ENCODE results near the gene SP6. TPM values are rescaled to one million over a fixed set of nuclear protein-coding genes. Genes with fewer than 3 reads are reported as not detected.

Gene SP6
- total RNA-seq, result 0.62 and 2.5 TPM in 2 replicates

DNA sequence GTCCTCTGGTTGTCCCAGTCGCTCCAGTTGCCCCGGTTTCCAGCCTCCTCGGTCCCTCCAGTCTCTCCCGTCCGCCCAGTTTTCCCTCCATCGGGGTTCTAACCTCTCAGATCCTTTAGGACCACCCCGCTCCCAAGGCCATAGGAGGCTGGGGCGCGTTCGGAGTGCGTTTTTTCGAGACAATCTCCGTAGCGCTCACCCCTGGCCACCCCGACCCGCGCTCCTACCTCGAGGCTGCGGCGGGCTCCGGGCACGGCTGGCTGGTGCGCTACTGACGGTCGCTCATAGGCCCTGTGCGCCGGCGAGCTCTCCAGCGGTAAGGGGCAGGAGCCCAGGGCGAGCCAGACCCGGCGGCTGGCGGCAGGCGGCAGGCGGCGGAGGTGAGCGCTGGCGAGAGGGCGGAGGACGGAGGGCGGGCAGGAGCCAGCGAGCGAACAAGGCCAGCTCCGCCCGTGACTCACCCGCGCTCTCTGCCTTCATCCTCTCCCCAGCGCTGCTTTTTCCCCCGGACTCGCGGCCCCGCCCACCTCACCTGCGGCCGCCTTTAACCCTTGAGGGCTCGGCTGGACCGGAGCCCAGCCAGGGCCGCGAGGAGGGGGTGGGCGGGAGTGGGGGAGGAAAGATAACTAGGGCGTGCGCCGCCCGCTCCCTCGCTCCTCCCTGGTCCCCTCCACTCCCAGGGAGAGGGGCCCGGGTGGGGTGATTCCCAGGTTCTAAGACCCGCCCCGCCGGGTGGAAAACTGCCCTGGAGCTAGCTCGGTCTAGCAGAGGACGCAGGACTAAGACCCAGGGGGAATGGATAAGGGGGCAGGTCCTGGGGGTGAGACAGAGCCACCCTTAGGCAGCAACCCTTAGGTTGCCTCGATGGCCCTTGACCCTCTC is at the start of gene SP6:
Gene SP6 (minus strand): TSS at position 472 of the 882 bp plus-strand sequence. CDS start 2,734 bp downstream, outside the sequence.
- peak; percentile 42 for DNase-seq (ENCODE audit: low read depth)
- peaks cover 44% of the 10 kb centered on the region for H3K27me3 ChIP-seq (ENCODE audit: control insufficient read depth, insufficient read depth, low read length)
- H3K4me3 ChIP-seq (ENCODE audit: low read depth, low read length), result peak within 1 kb of the TSS; percentile 45
- no peaks in the 10 kb centered on the region for H3K36me3 ChIP-seq (ENCODE audit: control insufficient read depth, insufficient read depth, low read length)
- TF ChIP-seq, protein P1, sequence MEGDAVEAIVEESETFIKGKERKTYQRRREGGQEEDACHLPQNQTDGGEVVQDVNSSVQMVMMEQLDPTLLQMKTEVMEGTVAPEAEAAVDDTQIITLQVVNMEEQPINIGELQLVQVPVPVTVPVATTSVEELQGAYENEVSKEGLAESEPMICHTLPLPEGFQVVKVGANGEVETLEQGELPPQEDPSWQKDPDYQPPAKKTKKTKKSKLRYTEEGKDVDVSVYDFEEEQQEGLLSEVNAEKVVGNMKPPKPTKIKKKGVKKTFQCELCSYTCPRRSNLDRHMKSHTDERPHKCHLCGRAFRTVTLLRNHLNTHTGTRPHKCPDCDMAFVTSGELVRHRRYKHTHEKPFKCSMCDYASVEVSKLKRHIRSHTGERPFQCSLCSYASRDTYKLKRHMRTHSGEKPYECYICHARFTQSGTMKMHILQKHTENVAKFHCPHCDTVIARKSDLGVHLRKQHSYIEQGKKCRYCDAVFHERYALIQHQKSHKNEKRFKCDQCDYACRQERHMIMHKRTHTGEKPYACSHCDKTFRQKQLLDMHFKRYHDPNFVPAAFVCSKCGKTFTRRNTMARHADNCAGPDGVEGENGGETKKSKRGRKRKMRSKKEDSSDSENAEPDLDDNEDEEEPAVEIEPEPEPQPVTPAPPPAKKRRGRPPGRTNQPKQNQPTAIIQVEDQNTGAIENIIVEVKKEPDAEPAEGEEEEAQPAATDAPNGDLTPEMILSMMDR (IDR thresholded peaks at IDR 0.05; ENCODE audit: insufficient read depth, low read length, poor library complexity, severe bottlenecking), result no peak

DNA sequence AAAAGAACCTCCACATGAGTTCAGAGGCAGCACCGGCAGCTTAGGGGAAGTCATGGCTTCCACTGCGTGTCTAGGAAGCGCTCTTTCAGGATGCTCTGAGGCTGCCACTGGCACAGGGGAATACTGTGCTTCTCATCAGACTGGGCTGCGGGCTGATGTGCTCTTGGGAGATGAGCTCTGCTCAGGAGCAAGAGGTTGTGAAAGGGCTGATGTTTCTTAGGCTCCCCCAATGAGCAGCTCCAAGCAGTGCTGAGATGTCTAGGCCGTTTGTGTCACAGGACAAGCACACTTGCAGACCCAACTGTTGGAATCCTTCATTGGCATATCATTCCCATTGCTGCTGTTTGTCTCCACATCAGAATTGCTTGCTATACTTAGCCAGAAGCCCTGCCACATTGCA is 48.7 kb upstream of the SP6 start:
- Histone ChIP-seq H3K27me3 (ENCODE audit: control insufficient read depth, insufficient read depth, low read length) (no peaks in the 10 kb centered on the region), H3K4me3 (ENCODE audit: low read depth, low read length) (no peak overlapping the region), H3K36me3 (ENCODE audit: control insufficient read depth, insufficient read depth, low read length) (no peaks in the 10 kb centered on the region)
- no peak for DNase-seq (ENCODE audit: low read depth)
- TF ChIP-seq, protein P1 (IDR thresholded peaks at IDR 0.05; ENCODE audit: insufficient read depth, low read length, poor library complexity, severe bottlenecking), result no peak

DNA sequence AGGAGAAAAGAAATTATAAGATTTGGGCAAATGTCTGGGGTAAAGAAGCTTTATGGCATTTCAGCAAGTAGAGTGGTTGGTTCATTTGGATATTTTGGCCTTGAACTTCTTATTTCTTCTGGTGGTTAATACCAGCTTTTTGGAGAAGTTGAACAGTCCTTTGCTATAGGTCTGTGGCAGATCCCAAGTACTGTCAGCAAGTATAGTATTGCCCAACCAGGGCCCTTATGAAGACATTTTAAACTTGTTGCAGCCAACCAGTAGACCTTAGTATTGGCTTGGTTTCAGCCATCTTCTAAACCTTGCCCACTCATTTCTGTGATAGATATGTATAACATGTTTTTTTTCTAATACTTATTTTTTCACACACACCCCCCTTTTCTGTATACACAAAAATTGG is 47.3 kb upstream of the SP6 start:
- H3K36me3 ChIP-seq (ENCODE audit: control insufficient read depth, insufficient read depth, low read length), result no peaks in the 10 kb centered on the region
- no peaks in the 10 kb centered on the region for H3K27me3 ChIP-seq (ENCODE audit: control insufficient read depth, insufficient read depth, low read length)
- DNase-seq (ENCODE audit: low read depth), result no peak
- TF ChIP-seq, protein P1 (IDR thresholded peaks at IDR 0.05; ENCODE audit: insufficient read depth, low read length, poor library complexity, severe bottlenecking), result no peak
- H3K4me3 ChIP-seq (ENCODE audit: low read depth, low read length), result no peak overlapping the region

DNA sequence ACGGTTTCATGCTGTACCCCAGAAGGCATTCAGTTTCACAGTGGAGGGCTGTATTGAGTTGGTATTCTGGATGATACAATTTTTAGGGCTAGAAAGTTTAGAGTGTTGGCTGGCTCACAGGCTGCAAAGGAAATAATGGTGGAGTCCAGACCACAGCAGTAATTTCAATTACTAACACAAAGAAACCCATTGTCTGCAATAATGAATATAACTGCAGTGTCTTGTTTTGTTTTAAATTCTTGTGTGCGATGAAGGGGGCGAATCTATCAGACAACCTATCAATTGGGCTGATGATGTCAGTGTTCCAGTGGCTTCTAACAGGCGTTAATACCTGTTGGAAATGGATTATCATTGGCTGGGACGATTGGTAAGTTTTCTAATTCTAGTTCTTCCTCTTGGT is 46.6 kb upstream of the SP6 start:
- Histone ChIP-seq H3K4me3 (ENCODE audit: low read depth, low read length) (no peak overlapping the region), H3K27me3 (ENCODE audit: control insufficient read depth, insufficient read depth, low read length) (no peaks in the 10 kb centered on the region), H3K36me3 (ENCODE audit: control insufficient read depth, insufficient read depth, low read length) (no peaks in the 10 kb centered on the region)
- no peak for DNase-seq (ENCODE audit: low read depth)
- TF ChIP-seq, protein P1 (IDR thresholded peaks at IDR 0.05; ENCODE audit: insufficient read depth, low read length, poor library complexity, severe bottlenecking), result no peak

DNA sequence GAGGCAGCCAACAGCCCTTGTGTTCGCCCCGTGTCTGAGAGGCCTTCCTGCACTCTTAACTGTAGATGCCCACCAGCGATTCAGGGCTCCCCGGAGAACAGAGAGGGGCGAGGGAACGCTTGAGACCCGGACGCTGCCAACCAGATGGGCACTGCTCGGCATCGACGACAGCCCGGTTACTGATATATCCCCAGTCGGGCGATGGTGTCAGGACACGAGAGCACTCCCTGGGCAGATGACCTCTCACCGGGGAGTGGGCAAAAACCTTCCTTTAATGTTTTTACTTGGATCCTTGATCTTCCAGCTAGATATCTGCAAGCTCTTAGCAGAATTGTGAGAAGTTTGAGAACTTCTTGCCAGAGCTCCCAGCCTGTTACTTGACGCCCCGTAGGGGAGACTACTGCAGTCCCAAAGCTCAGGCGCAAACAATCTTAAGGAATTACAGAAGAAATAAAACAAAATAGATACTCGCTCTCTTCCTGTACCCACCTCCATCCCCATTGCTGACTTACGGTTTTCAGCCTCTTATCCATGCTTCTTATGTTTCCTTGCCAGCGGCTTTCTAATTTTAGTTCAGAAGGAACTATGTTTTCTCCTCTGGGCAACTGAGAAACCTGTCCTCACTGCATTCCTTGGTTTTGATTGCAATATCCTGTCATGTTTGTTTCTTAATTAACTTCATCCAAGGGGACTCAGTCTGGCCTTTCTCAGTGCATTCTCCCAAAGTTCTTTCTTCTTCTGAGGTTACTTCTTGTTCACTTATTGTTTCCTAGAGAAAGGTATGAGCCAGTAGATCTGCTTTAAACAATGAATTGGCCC is 45.9 kb upstream of the SP6 start:
- no peak for DNase-seq (ENCODE audit: low read depth)
- TF ChIP-seq, protein P1 (IDR thresholded peaks at IDR 0.05; ENCODE audit: insufficient read depth, low read length, poor library complexity, severe bottlenecking), result no peak
- Histone ChIP-seq H3K4me3 (ENCODE audit: low read depth, low read length) (peak overlapping the region; percentile 94), H3K27me3 (ENCODE audit: control insufficient read depth, insufficient read depth, low read length) (no peaks in the 10 kb centered on the region), H3K36me3 (ENCODE audit: control insufficient read depth, insufficient read depth, low read length) (no peaks in the 10 kb centered on the region)
